ENCODE results near the gene PSMD8. TPM values are rescaled to one million over a fixed set of nuclear protein-coding genes. Genes with fewer than 3 reads are reported as not detected.

PSMD8 gene
- total and polyA plus RNA-seq, 12 donors = 113 to 513 (median 302) TPM

- Histone ChIP-seq H3K36me3 (peaks cover 0 to 25% (median 0%) of the 10 kb centered on the region in 9 donors), H3K9me3 (no peaks in the 10 kb centered on the region), H3K4me1 (peaks cover 0 to 15% (median 11%) of the 10 kb centered on the region in 9 donors), H3K27me3 (peaks cover 0 to 31% (median 14%) of the 10 kb centered on the region in 7 donors), H3K27ac (peak overlapping the region in 2 of 10 donors; percentile 58 to 85), H3K4me3 (peak overlapping the region in 9 of 10 donors; percentile 21 to 52 (median 45))
- WGBS, 2 donors = 7 to 8% methylated on average over 48 to 49 of the region's 49 CpGs
- ATAC-seq = peak; percentile 72 to 92 (median 87)
- intact Hi-C loops (cut with DNase I) = no loop called here
- DNase-seq = peak; percentile 60 to 67
- TF ChIP-seq, protein P1, sequence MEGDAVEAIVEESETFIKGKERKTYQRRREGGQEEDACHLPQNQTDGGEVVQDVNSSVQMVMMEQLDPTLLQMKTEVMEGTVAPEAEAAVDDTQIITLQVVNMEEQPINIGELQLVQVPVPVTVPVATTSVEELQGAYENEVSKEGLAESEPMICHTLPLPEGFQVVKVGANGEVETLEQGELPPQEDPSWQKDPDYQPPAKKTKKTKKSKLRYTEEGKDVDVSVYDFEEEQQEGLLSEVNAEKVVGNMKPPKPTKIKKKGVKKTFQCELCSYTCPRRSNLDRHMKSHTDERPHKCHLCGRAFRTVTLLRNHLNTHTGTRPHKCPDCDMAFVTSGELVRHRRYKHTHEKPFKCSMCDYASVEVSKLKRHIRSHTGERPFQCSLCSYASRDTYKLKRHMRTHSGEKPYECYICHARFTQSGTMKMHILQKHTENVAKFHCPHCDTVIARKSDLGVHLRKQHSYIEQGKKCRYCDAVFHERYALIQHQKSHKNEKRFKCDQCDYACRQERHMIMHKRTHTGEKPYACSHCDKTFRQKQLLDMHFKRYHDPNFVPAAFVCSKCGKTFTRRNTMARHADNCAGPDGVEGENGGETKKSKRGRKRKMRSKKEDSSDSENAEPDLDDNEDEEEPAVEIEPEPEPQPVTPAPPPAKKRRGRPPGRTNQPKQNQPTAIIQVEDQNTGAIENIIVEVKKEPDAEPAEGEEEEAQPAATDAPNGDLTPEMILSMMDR (IDR thresholded peaks at IDR 0.05) = no peak
These were observed 43.5 kb downstream of the PSMD8 start for GRCh38 chr19:38417544-38418506.

GRCh38 chr19:38420935-38421334 is 46.6 kb downstream of the PSMD8 start:
- 85 to 86% methylated on average over 9 of the region's 9 CpGs for WGBS, 2 donors
- Histone ChIP-seq H3K4me1 (peaks cover 0 to 25% (median 11%) of the 10 kb centered on the region in 9 donors), H3K4me3 (no peak overlapping the region), H3K27ac (no peak overlapping the region), H3K9me3 (no peaks in the 10 kb centered on the region), H3K27me3 (peaks cover 0 to 50% (median 27%) of the 10 kb centered on the region in 7 donors), H3K36me3 (peaks cover 0 to 15% (median 0%) of the 10 kb centered on the region in 9 donors)
- no peak for ATAC-seq
- no peak for DNase-seq
- TF ChIP-seq, protein P1 (IDR thresholded peaks at IDR 0.05) = no peak
- intact Hi-C loops (cut with DNase I) = no loop called here

DNA sequence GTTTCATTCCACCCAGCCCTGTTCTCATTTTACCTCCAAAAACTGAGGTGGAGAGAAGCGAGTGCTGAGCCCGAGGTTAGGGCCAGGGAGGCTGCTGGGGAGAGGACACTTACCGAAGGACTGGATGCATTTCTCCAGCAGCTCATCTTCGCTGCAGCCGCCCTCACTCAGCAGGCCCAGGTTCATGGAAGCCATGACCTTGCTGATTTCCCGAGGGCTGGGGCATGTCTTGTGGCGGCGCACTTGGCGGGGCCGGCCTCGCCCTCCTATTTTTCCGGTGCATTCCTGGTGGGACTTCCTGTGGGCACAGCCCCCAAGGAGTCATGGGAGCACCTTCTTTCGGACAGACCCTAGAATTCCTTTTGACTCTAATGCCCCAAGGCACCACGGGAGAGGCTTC is 47.5 kb downstream of the PSMD8 start:
- Histone ChIP-seq H3K36me3 (peaks cover 0 to 15% (median 0%) of the 10 kb centered on the region in 9 donors), H3K27me3 (peaks cover 0 to 55% (median 28%) of the 10 kb centered on the region in 7 donors), H3K9me3 (no peaks in the 10 kb centered on the region), H3K27ac (no peak overlapping the region), H3K4me1 (peaks cover 0 to 26% (median 11%) of the 10 kb centered on the region in 9 donors), H3K4me3 (no peak overlapping the region)
- WGBS, 2 donors = 74 to 77% methylated on average over 14 of the region's 14 CpGs
- intact Hi-C loops (cut with DNase I) = no loop called here
- ATAC-seq (no peak), DNase-seq (no peak)
- TF ChIP-seq, protein P1 (IDR thresholded peaks at IDR 0.05) = no peak

DNA sequence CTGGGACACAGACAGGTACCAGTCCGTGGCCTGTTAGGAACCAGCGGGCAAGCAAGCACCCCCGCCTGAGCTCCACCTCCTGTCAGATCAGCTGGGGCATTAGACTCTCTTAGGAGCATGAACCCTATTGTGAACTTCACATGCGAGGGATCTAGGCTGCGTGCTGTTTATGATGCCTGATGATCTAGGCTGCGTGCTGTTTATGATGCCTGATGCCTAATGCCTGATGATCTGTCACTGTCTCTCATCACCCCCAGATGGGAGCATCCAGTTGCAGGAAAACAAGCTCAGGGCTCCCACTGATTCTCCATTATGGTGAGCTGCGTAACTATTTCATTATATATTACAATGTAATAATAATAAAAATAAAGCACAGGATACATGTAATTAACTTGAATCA is 48.1 kb downstream of the PSMD8 start:
- peaks cover 0 to 15% (median 0%) of the 10 kb centered on the region in 9 donors for H3K36me3 ChIP-seq
- H3K9me3 ChIP-seq = no peaks in the 10 kb centered on the region
- DNase-seq (no peak), ATAC-seq (no peak)
- peaks cover 0 to 58% (median 28%) of the 10 kb centered on the region in 7 donors for H3K27me3 ChIP-seq
- TF ChIP-seq, protein P1 (IDR thresholded peaks at IDR 0.05) = no peak
- H3K4me3 ChIP-seq = no peak overlapping the region
- WGBS, 2 donors = 84 to 93% methylated on average over 7 of the region's 7 CpGs
- intact Hi-C loops (cut with DNase I) = no loop called here
- H3K27ac ChIP-seq = no peak overlapping the region
- peaks cover 0 to 23% (median 11%) of the 10 kb centered on the region in 9 donors for H3K4me1 ChIP-seq

Data from heart right ventricle (tissue), 16 donors.